ENCODE measurements around the gene XRRA1.

Gene XRRA1

GRCh38 chr11:74822170-74822569 is 126.7 kb downstream of the XRRA1 start:
- DNase-seq, result no peak

GRCh38 chr11:74820763-74821162 is 128.1 kb downstream of the XRRA1 start:
- no peak for DNase-seq

GRCh38 chr11:74819400-74819799 is 129.5 kb downstream of the XRRA1 start:
- DNase-seq, result no peak

GRCh38 chr11:74818283-74818946 is 130.5 kb downstream of the XRRA1 start:
- DNase-seq, result no peak

GRCh38 chr11:74816664-74817063 is 132.2 kb downstream of the XRRA1 start:
- DNase-seq, result no peak

- DNase-seq, result no peak
Measured at GRCh38 chr11:74815966-74816365, 132.9 kb downstream of the XRRA1 start.

GRCh38 chr11:74809801-74810200 is 139.1 kb downstream of the XRRA1 start:
- no peak for DNase-seq

GRCh38 chr11:74806267-74806666 is 142.6 kb downstream of the XRRA1 start:
- no peak for DNase-seq

- no peak for DNase-seq
Measured at GRCh38 chr11:74791333-74792100, 157.4 kb downstream of the XRRA1 start.
